Activated CD4-positive, alpha-beta T cell treated with anti-CD3 and anti-CD28 coated beads, Interleukin-2, amount 50 U/mL, for 16 hours (primary cell): ENCODE results near the gene MRAS.
"Not testable (repeated sequence)": the region's sequence is repeated elsewhere in the genome, so short reads cannot be mapped to it uniquely, and the experiment has no call there.

ENCODE experiments used
- DNase-seq: peaks from one replicate; pipeline ENCODE4 v3.0.0-alpha.2; 2020

MRAS gene

GRCh38 chr3:138394156-138394555 is 45.8 kb downstream of the MRAS start:
- DNase-seq = no peak

- no peak for DNase-seq
These were observed 46.3 kb downstream of the MRAS start for GRCh38 chr3:138394686-138395085.

- DNase-seq = no peak
These were observed 47.7 kb downstream of the MRAS start for GRCh38 chr3:138395865-138396751.

GRCh38 chr3:138396752-138397410 is 48.5 kb downstream of the MRAS start:
- DNase-seq = no peak

GRCh38 chr3:138397983-138398382 is 49.6 kb downstream of the MRAS start:
- no peak for DNase-seq

- no peak for DNase-seq
These were observed 50.6 kb downstream of the MRAS start for GRCh38 chr3:138398791-138399575.

- DNase-seq = no peak
These were observed 51.4 kb downstream of the MRAS start for GRCh38 chr3:138399766-138400165.

GRCh38 chr3:138400651-138401070 is 52.3 kb downstream of the MRAS start:
- DNase-seq = no peak

GRCh38 chr3:138401834-138402233 is 53.5 kb downstream of the MRAS start:
- no peak for DNase-seq

GRCh38 chr3:138404121-138404520 is 55.7 kb downstream of the MRAS start:
- no peak for DNase-seq

GRCh38 chr3:138405001-138405400 is 56.6 kb downstream of the MRAS start:
- DNase-seq = no peak

- DNase-seq = no peak
These were observed 57.1 kb downstream of the MRAS start for GRCh38 chr3:138405486-138405885.

- DNase-seq = no peak
These were observed 58.2 kb downstream of the MRAS start for GRCh38 chr3:138406606-138407005.

GRCh38 chr3:138407236-138407907 is 59.0 kb downstream of the MRAS start:
- no peak for DNase-seq

GRCh38 chr3:138408751-138409570 is 60.6 kb downstream of the MRAS start:
- DNase-seq = no peak

GRCh38 chr3:138412821-138413551 is 64.6 kb downstream of the MRAS start:
- DNase-seq = no peak

GRCh38 chr3:138416236-138416635 is 67.9 kb downstream of the MRAS start:
- DNase-seq = not testable (repeated sequence)

GRCh38 chr3:138417559-138417982 is 69.2 kb downstream of the MRAS start:
- peak; percentile 68 for DNase-seq

GRCh38 chr3:138418601-138419206 is 70.3 kb downstream of the MRAS start:
- no peak for DNase-seq

GRCh38 chr3:138423316-138423715 is 74.9 kb downstream of the MRAS start:
- DNase-seq = no peak

- DNase-seq = no peak
These were observed 75.9 kb downstream of the MRAS start for GRCh38 chr3:138424323-138424722.
